GM21526 (cell line): Measurements from ENCODE around the gene APBB1IP.
"Not testable (repeated sequence)": the region's sequence is repeated elsewhere in the genome, so short reads cannot be mapped to it uniquely, and the experiment has no call there.

Experiments
- ATAC-seq: cut with Tn5 transposase; IDR thresholded peaks from one replicate; pipeline ENCODE4 v1.9.1; 2021; ENCODE audit warnings: moderate library complexity; ENCODE audit not compliant: unreplicated experiment, low FRiP score

APBB1IP gene

GRCh38 chr10:26437637-26438461, at the start of gene APBB1IP:
APBB1IP (plus strand) TSS chr10:26438341; CDS start chr10:26492327, 53,986 bp downstream.
- ATAC-seq: peak; percentile 60

GRCh38 chr10:26389533-26389932, 48.6 kb upstream of the APBB1IP start:
- ATAC-seq: no peak

GRCh38 chr10:26391701-26392695, 46.1 kb upstream of the APBB1IP start:
- ATAC-seq: no peak

- ATAC-seq: not testable (repeated sequence)
Observed at GRCh38 chr10:26398353-26398752, 39.8 kb upstream of the APBB1IP start.

- ATAC-seq: no peak
Observed at GRCh38 chr10:26407406-26407969, 30.7 kb upstream of the APBB1IP start.

- ATAC-seq: no peak
Observed at GRCh38 chr10:26408858-26409494, 29.2 kb upstream of the APBB1IP start.

- ATAC-seq: no peak
Observed at GRCh38 chr10:26410356-26410755, 27.8 kb upstream of the APBB1IP start.

- no peak for ATAC-seq
Observed at GRCh38 chr10:26412932-26413331, 25.2 kb upstream of the APBB1IP start.

GRCh38 chr10:26413375-26413774, 24.8 kb upstream of the APBB1IP start:
- no peak for ATAC-seq

- ATAC-seq: no peak
Observed at GRCh38 chr10:26417136-26417535, 21.0 kb upstream of the APBB1IP start.

- ATAC-seq: no peak
Observed at GRCh38 chr10:26422977-26423376, 15.2 kb upstream of the APBB1IP start.

- no peak for ATAC-seq
Observed at GRCh38 chr10:26423722-26424121, 14.4 kb upstream of the APBB1IP start.

- ATAC-seq: peak; percentile 91
Observed at GRCh38 chr10:26430641-26431163, 7.4 kb upstream of the APBB1IP start.

GRCh38 chr10:26432938-26433337, 5.2 kb upstream of the APBB1IP start:
- ATAC-seq: no peak

GRCh38 chr10:26435852-26436251, 2.3 kb upstream of the APBB1IP start:
- no peak for ATAC-seq

- no peak for ATAC-seq
Observed at GRCh38 chr10:26436848-26437247, 1.3 kb upstream of the APBB1IP start.

- ATAC-seq: peak; percentile 65
Observed at GRCh38 chr10:26438534-26439341, 597 bp downstream of the APBB1IP start.

GRCh38 chr10:26439406-26440087, 1.4 kb downstream of the APBB1IP start:
- ATAC-seq: no peak

GRCh38 chr10:26440088-26440470, 1.9 kb downstream of the APBB1IP start:
- ATAC-seq: no peak
